Stimulated activated CD8-positive, alpha-beta memory T cell treated with anti-CD3 and anti-CD28 coated beads, Interleukin-15, amount 100 ng/mL, for 1 hour (primary cell): Measurements from ENCODE around the gene CAVIN2.

Source experiments
- DNase-seq: peaks from one replicate; pipeline ENCODE4 v3.0.0-alpha.2; 2020; ENCODE audit warnings: low read depth

The CAVIN2 gene

DNA sequence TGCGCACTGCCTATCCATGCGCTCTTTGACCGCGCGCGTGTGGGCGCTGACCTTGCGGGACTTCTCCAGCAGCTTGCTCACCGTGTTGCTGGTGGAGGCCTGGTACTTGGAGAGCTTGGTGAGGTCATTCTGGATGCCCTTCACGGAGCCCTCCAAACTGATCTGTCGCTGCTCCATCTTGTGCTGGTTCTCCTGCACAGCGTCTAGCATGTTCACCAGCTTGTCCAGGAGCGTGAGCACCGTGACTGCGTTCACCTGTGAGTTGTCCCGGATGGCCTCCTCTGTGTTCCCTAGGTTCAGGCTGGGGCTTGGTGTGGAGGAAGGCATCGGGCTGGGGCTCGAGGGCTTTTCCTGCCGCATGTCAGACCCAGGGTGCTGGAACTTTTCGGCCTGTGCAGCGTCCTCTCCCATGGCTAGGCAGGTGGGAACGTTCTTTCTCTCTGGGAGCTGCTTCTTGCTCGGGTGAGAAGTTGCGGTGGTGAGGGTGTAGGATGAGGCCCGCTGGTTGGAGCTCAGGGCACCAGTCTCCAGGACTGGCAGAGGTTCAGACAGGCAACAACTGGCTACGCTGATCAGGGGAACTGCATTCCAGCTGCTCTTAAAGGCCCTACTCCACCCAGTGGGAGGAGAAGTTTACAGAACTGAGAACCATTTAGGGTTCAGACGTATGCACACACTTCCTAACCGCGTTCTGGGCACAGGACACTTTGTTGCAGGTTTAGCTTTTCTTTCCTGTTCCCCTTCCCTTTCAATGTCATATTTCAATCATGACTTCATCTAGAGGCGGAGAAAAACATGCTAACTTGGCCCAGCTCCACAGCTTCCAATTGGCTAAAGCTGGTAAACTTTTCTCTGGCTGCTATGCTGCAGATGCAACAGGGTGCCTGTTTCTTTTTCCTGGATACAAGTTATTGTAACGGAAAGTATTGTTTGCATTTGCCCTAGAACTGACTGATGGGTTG is at the start of gene CAVIN2:
CAVIN2 (minus strand) TSS at position 574 of the 962 bp plus-strand sequence; CDS start at position 411, 163 bp downstream.
- no peak for DNase-seq

GRCh38 chr2:191895743-191896142 is 48.9 kb upstream of the CAVIN2 start:
- no peak for DNase-seq

GRCh38 chr2:191895195-191895594 is 48.3 kb upstream of the CAVIN2 start:
- DNase-seq = no peak

GRCh38 chr2:191894681-191895147 is 47.8 kb upstream of the CAVIN2 start:
- no peak for DNase-seq

DNA sequence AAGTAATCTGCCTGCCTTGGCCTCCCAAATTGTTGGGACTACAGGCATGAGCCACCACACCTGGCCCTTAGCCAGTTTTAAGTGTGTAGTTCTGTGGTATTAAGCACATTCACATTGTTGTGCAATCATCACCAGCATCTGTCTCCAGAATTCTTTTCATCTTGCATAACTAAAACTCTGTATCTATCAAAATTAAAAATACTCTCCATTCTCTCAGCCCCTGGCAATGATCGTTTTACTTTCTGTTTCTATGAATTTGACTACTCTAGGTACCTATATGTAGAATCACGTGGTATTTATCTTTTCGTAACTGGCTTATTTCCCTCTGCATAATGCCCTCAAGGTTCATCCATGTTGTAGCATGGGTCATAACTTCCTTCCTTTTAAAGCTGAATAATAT is 45.5 kb upstream of the CAVIN2 start:
- DNase-seq = no peak

DNA sequence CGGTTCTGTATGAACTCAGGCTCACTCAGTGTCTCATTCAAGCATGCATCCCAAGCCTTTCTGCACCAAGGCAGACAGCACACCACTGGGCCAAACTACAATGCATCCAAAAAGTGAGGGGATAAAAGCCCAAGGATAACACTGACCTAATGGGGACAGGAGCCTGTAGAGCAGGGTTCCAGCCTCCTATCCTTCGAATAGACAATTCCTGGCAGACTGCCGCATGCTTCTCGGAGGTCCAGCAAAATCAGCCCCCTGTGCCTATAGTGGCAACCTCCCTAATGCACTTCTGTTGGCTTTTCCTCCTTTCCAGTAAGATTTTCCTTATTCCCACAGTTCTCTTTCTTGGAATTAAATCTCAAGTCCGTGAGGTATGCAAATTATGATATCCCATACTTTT is 44.8 kb upstream of the CAVIN2 start:
- no peak for DNase-seq

DNA sequence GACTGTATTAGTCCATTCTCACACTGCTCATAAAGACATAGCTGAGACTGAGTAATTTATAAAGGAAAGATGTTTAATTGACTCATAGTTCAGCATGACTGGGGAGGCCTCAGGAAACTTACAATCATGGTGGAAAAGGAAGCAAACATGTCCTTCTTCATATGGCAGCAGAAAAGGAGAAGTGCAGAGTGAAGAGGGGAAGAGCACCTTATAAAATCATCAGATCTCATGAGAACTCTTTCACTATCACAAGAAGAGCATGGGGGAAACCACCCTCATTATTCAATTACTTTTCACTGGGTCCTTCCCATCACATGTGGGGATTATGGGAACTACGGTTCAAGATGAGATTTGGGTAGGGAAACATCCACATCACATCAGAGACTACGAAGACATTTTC is 43.0 kb upstream of the CAVIN2 start:
- no peak for DNase-seq

- DNase-seq = no peak
Measured at GRCh38 chr2:191888400-191889166, 41.7 kb upstream of the CAVIN2 start.

- no peak for DNase-seq
Measured at GRCh38 chr2:191885650-191886049, 38.8 kb upstream of the CAVIN2 start.

DNA sequence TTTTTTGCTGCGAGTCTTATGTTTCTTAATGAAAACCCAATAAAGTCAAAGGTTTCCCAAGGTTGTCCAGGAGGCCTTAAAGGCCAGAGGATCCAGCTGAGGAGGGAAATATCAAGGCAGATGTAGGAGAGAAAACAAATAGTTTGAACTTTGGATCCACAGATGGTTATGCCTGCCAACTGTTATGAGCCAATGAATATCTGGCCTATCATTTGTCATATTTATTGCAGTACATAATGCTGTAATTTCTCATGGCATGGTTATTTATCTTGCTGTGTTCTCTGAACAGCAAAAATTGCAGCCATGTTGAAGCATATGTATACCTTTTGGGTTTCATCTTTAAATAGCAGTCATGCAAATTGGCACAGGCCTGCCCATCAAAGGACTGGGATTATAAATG is 38.2 kb upstream of the CAVIN2 start:
- no peak for DNase-seq

- no peak for DNase-seq
Measured at GRCh38 chr2:191881982-191882816, 35.3 kb upstream of the CAVIN2 start.

GRCh38 chr2:191878548-191879279 is 31.8 kb upstream of the CAVIN2 start:
- no peak for DNase-seq

GRCh38 chr2:191877875-191878274 is 31.0 kb upstream of the CAVIN2 start:
- DNase-seq = no peak

- no peak for DNase-seq
Measured at GRCh38 chr2:191875859-191876258, 29.0 kb upstream of the CAVIN2 start.

DNA sequence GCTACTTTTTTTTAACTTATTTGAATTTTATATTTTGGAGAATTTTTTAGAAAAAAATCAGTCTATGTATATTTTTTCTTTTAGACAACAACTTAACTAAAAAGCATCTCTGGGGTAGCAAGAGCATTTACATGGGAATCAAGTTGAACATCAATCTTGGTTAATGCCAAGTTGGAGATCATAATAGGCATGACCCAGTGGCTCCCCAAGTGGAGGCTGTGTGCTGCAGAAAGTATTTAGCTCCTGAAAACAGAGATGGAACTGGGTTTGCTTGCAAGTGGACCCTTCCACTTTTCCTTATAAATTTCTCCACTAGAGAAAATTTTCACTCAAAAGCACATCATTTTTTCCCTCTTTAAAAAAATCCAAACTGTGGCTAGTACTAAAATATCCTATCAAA is 23.9 kb upstream of the CAVIN2 start:
- DNase-seq = no peak

- DNase-seq = no peak
Measured at GRCh38 chr2:191869781-191870180, 22.9 kb upstream of the CAVIN2 start.

DNA sequence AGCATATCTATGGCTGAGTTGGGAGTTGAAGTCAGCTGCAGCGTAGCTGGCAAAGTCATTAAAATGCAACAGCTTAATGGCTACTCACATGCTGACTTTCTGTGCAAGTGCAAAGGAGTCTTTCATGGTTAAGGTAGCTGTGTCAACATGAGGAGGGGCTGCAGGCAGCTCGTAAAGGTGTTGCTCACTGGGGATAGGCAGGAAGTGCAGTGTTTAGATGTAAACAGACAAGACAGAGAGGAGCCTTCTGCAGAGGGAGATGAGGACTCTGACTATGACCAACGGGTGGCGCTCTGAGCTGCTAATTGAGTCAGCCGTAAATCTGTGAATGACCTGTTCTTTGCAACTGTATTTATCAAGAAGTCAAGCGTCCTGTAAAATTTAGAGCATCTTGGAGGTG is 22.3 kb upstream of the CAVIN2 start:
- no peak for DNase-seq

GRCh38 chr2:191867507-191867847 is 20.6 kb upstream of the CAVIN2 start:
- DNase-seq = no peak

- DNase-seq = no peak
Measured at GRCh38 chr2:191866675-191867506, 20.0 kb upstream of the CAVIN2 start.

GRCh38 chr2:191866195-191866594 is 19.3 kb upstream of the CAVIN2 start:
- DNase-seq = no peak
